Mammary epithelial cell (primary cell): Measurements from ENCODE around the gene KRTAP4-9.

Source experiments
- CTCF ChIP-seq, 2 donors: IDR thresholded peaks in 1 of 2; conservative IDR thresholded peaks in 1 of 2; 2 replicates each; pipeline ENCODE4 v1.5.1; 2011 to 2012; ENCODE audit warnings: inconsistent platforms in 2 of 2, low read length in 2 of 2, mild to moderate bottlenecking in 2 of 2, control low read depth in 1 of 2, low read depth in 1 of 2; ENCODE audit not compliant: insufficient read depth in 1 of 2; ENCODE audit errors: extremely low read depth in 1 of 2
- EZH2 ChIP-seq: IDR thresholded peaks from 2 replicates; pipeline ENCODE4 v1.6.1; 2012; ENCODE audit warnings: low read length, inconsistent platforms, borderline replicate concordance

- no peak for TF ChIP-seq EZH2
- TF ChIP-seq CTCF (conservative IDR thresholded peaks at IDR 0.05 in 1 of 2, IDR thresholded peaks at IDR 0.05 in 1 of 2; ENCODE audit: extremely low read depth in 1 of 2, insufficient read depth in 1 of 2, low read depth in 1 of 2, low read length in 2 of 2) = no peak
Measured at GRCh38 chr17:41064301-41064700, 40.9 kb upstream of the KRTAP4-9 start.
